GM18526 (cell line): Measurements from ENCODE around the gene KRT34.
"Not testable (repeated sequence)": the region's sequence is repeated elsewhere in the genome, so short reads cannot be mapped to it uniquely, and the experiment has no call there.

Experiments
- POLR2A ChIP-seq: IDR thresholded peaks from 3 replicates; pipeline ENCODE4 v1.6.1; 2011; ENCODE audit not compliant: insufficient read length; ENCODE audit errors: extremely low read depth

The KRT34 gene

DNA sequence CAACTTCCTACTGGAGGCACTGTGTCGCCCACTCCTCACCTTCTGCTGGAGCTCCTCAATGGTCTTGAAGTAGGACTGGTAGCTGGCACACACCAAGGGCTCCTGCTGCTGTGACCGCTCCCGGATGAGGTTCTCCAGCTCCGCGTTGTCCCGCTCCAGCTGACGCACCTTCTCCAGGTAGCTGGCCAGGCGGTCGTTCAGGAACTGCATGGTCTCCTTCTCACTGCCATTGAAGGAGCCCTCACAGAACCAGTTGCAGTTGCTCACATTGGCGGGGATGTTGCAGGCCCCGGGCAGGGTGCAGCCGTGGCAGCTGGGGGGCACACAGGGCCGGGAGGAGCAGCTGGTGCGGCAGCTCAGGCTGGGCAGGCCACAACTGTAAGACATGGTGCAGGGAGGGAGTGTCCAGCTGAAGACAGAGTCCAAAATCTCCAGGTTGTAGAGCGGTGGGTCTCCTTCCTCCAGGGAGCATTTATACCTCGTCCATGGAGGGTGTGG, 31.7 kb downstream of the KRT34 start, which contains the start of gene KRT33A:
Gene KRT33A (minus strand): TSS at position 448 of the 498 bp plus-strand sequence. CDS start 61 bp downstream, at position 387.
- TF ChIP-seq POLR2A, result not testable (repeated sequence)

DNA sequence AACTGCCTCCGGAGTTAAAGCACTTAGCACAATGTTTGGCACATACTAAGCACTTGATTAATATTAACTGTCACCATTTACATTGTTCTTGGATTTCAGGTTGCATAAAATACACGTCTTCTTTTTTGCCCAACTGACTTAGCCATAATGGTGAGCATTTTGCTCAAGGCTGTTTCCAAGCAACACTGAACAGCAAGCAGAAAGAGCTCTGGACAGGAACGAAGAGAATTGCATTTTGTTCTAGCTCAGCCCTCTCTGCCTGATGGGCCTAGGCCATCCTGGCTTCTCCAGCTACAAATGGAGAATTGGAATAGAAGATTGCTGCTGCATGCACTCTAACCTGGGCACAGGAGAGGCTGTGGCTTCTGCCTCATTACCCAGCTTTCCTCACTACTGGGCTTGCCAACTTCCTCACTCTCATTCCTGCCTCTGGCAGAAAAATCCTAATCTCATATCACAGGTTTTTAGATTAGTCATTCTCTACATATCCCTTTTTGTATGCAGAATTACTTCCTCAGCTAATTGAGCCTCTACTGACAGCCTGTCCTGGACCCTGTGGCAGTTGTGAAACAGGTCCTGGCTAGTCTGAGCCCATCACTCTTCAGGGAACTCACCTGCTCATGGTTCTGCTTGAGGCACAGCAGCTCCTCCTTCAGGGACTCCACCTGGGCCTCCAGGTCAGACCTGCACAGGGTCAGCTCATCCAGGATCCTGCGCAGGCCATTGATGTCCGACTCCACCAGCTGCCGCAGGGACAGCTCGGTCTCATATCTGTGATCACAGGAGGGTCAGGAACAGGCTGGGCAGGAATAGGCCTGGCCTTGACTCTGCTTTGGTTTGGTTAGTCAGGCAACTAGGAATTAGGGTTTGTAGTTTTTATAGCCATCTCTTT, 34.0 kb downstream of the KRT34 start:
- TF ChIP-seq POLR2A, result no peak

DNA sequence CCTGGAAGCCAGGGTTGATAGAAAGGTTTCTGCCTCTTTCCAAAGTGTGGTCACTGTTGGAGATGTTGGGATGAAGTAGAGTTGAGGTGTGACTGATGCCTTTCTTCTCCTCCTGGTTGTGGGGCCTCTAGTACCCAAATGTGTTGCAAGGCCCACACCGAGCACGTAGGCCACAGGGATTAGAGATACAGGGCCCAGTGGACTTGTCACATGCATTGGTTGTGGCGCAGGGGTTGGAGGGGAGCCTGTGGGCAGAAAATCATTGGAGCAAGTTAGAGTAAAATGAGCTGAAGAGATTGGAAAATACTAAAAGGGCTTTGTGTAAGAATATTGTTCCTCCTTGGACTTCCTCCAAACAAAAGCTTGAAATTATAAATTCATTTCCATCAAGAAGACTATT, 36.1 kb downstream of the KRT34 start:
- no peak for TF ChIP-seq POLR2A

DNA sequence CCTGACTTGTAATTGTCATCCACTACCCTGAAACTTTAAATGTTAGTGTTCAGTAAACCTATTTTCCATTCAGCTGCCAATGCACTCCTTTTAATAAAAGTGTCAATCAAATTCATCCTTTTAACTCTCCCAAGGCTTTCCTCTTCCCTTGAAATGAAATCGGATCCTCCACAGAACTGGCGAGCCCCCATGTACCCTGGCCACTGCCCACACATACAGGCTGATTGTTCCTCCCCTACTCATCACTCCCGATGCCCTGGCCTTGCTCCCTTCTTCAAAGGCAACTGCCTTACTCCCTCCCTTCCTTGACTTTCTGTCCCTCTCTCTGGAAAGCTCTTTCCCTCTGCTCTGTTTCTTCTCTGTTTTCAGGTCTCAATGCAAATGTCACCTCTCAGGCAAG, 39.1 kb downstream of the KRT34 start:
- TF ChIP-seq POLR2A, result no peak

DNA sequence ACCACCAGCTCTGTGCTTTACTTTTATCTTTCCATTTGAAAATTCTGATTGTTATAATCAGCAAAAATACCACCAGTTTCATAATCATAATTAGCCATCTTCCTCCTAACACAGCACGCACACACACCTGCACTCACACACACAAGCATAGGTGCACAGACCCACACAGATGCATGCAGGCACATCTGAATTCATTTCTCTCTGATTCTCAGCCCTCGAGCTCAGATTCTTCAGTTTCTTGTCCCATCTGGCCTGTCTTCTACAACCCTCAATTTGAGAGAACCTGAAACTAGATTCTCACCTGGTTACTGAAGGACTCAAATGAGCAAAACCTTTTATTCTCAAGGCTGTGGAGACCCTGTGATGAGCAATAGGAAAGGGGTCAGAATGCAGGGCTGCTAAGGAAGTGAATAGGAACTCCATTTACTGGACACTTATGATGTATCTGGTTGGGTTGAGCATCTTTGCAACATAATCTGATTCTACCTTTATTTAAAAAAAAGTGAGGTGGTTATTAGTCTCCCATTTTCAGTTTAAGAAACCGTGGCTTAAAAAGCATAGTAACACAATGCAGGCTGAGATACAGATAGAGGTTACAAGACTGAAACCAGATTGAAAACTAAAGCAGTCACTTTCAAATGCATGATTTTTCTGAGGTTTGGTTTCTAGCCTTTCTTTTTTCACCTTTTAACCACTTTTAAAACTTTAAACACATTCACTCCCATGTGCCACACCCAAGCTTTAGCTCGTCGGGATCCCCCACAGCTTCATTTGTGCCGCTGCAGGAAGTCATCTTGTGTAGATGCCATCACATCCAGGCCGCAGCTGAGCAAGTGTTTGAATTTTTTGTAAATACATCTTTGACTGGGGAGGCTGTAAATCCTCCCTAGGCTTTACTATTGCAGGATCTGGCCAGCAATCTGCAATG, 40.9 kb downstream of the KRT34 start:
- no peak for TF ChIP-seq POLR2A

DNA sequence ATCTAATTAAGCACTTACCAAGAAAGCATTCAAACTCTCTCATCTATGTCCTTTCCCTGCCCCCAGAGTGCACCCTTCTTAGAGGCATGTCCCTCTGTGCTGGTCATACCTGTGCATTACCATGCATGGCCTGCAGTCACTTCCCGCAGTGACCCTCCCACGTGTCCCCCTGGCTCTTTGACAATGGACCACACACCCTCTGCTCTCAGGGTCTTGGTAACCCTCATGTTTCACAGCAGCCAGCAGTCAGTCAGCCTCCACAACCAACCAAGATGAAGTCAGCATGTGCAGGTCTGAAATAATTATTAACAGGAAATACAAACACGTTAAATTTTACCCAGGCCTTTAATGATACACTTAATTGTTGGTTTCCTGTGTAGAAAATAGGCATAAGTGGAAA, 41.6 kb downstream of the KRT34 start:
- TF ChIP-seq POLR2A, result no peak

DNA sequence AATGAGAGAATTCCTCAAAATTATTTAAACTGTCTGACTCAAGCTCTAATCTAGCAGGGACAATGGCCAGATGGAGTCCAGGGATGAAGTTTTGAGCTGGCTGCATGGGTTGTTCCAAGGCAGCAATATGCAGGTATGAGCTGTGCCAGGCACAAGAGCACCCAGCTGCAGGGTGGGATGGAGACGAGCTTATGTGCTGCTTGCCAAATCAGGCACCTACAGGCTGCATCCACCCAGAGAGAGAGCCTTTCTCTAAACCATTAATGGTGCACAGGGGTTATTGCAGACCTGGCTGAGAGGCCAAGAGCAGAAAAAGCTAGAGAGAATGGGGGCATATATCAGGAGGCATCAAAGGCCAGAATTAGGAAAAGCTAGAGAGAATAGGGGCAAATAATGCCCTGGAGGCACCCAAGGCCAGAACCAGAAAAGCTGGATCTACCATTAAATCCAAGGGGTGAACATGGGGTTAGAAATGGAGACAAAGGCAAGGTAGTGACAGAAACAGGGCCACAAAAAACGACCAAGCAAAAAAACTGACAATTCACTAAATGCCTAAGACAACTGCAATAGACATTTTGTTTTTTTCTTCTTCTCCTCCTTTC, 42.4 kb downstream of the KRT34 start:
- TF ChIP-seq POLR2A, result no peak

DNA sequence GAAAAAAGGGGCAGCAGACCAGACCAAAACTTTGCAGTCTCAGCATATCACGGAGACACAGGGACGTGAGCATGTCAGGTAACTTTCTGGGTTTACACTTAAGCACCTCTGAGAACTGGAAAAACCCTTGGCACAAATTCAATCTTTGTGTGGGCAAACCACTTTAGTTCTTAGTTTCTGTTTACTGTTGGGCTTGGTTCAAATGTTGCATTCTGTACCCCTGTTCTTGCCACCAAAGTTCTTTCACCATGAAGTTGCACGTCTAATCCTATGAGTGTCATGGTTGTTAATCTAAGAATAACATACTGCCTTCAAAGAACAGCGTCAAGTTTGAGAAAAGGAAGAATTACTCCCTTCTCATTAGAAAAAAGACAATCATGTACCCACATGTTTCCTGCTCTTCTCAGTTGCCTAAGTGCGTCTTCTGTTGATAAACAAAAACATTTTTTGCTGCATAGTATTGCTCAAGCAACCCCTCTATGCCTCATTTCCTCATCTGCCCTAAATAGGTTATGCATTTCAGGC, 43.1 kb downstream of the KRT34 start:
- no peak for TF ChIP-seq POLR2A

DNA sequence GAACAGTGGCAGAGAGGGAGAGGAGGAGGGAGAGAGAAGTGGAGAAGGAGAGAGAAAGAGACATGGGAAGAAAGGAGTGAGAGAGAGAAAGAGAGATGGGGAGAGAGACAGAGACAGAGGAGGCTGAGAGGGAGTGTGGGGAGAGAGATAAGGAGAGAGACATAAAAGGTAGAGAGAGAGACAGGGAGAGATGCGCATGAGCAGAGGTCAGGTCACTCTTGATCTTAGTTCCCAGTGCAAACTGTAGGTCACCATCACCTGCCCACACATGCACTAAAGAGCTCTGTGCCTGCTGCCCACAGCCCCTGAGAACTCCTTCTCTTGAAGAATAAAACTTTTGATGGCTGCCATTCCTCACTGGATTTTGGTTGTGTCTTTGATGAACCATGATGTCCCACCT, 46.4 kb downstream of the KRT34 start:
- TF ChIP-seq POLR2A, result no peak

DNA sequence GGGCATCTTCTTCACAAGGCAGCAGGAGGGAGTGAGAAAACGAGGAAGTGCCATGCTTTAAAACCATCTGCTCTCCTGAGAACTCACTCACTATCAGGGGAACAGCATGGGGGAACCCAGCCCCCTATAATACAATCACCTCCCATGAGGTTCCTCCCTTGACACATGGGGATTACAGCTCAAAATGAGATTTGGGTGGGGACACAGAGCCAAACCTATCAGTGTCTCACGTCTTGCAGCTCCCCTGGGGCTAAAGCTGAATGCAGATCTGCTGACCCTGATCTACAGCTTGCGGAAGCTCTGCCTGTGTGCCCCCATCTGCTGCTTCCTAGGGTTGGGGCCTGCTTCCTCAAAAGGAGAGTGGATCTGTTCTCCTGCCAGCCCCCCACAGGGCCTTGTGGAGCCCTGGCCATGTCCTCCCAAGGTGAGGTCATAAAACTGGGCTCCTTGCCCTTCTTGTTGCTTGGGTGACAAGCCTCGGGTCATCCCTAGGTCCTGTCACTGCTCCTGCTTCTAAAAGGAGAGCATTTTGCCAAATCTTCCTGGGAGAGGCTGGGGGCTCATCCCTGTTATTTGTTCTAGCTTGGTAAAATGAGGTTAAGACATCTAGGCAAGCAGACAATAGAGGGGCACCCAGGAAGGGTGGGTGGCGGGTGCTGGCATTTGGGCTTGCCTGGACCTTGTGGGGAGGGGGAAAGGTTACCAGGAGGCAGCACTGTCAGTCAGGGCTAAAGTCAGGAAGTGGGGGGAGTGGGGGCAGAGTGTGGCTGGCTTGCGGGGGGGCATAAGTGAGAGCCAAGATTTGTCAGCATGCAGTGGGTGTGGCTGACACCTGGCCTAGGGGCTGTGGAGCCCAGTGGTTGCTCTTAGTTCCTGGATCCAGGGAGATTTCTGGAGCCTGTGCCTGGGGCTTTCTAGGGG, 47.5 kb downstream of the KRT34 start:
- no peak for TF ChIP-seq POLR2A

DNA sequence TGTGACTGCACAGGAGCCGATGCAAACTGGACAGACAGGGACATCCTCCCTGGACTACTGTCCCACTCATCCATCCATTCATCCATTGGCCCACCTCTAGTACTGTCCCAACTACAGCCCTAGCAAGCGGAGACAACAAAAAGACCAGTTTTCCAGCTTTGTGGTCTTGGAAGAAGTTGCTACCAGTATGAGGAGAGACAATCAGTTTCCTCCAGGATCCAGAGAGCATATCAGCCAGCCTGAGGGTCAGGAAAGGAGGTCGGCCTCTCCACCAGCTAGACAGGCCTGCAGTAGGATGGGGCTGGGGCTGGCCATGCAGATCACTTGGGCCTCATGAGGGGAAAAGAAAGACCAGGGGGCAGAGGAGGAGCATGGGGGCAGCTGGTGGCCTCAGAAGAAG, 48.3 kb downstream of the KRT34 start:
- TF ChIP-seq POLR2A, result no peak

DNA sequence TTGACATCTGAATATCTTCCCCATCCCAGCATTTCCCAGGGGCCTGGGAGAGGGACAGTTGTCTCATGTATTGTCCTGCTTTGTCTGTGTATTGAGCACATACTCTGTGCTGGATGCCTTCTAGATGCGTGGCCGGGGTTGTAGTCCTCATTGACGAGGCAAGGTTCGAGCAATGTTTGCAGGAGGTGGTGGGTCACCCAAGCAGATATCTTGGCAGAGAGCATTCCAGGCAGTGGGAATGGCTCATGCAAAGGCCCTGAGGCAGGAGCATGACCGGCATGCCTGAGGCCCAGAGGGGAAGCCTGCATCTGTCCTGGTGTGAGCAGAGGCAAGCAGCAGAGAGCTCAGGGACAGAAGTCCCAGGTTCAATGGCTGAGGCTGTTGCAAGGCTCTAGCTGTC, 49.0 kb downstream of the KRT34 start:
- no peak for TF ChIP-seq POLR2A

DNA sequence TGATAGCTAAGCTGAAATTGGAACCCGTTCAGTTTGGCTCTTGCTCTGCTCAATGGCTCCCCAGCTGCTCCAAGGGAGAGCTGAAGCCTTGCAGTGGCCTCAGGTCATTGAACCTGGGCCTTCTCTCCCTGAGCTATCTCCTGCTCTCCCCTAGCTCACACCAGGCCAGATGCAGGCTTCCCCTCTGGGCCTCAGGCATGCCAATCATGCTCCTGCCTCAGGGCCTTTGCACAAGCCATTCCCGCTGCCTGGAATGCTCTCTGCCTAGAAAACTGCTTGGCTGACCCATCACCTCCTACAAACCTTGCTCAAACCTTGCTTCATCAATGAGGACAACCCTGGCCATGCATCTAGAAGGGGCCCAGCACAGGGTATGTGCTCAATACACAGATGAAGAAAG, 49.9 kb downstream of the KRT34 start:
- TF ChIP-seq POLR2A, result no peak

DNA sequence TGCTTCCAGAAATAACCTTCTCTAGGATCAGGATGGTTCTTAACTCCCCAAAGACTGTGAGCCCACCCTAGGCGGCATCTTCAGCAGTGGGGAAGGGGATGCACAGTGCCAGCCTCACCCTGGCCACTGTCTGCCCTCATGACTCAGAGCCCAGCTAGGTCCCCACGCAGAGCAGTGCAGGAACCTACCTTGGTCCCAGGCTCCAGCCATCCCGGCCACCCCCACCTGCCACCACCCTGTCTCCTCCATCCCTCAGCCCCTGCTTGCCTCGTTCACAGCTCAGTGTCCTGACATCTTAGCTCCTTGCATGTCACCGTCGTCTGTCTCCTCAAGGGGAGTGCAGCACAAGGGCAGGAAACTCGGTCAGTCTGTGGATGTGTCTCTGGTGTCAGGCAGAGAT, 50.5 kb downstream of the KRT34 start:
- no peak for TF ChIP-seq POLR2A
